Fibroblast of lung (primary cell): ENCODE measurements around the gene RUNDC3A.

Experiments used
- EZH2 ChIP-seq: IDR thresholded peaks from 2 replicates; pipeline ENCODE4 v1.5.1; 2012; ENCODE audit warnings: low read length, control low read depth, mild to moderate bottlenecking; ENCODE audit errors: missing control alignments
- TF ChIP-seq, protein P1 (sequence below), 2 donors: IDR thresholded peaks in 1 of 2; conservative IDR thresholded peaks in 1 of 2; 1 replicate in 1 of 2; 2 replicates in 1 of 2; pipeline ENCODE4 v1.5.1; 2011 to 2012; ENCODE audit warnings: low read length in 2 of 2, control low read depth in 1 of 2, inconsistent platforms in 1 of 2, low read depth in 1 of 2, mild to moderate bottlenecking in 1 of 2

- TF ChIP-seq, protein P1, sequence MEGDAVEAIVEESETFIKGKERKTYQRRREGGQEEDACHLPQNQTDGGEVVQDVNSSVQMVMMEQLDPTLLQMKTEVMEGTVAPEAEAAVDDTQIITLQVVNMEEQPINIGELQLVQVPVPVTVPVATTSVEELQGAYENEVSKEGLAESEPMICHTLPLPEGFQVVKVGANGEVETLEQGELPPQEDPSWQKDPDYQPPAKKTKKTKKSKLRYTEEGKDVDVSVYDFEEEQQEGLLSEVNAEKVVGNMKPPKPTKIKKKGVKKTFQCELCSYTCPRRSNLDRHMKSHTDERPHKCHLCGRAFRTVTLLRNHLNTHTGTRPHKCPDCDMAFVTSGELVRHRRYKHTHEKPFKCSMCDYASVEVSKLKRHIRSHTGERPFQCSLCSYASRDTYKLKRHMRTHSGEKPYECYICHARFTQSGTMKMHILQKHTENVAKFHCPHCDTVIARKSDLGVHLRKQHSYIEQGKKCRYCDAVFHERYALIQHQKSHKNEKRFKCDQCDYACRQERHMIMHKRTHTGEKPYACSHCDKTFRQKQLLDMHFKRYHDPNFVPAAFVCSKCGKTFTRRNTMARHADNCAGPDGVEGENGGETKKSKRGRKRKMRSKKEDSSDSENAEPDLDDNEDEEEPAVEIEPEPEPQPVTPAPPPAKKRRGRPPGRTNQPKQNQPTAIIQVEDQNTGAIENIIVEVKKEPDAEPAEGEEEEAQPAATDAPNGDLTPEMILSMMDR (conservative IDR thresholded peaks at IDR 0.05 in 1 of 2, IDR thresholded peaks at IDR 0.05 in 1 of 2; ENCODE audit: low read depth in 1 of 2, low read length in 2 of 2): no peak
- no peak for TF ChIP-seq EZH2
These were observed 45.0 kb upstream of the RUNDC3A start for GRCh38 chr17:44263345-44263902.
